GM12864 (cell line): ENCODE data around the gene ZFR.

Experiments used
- DNase-seq: peaks from one replicate; pipeline ENCODE4 v3.0.0-alpha.2; 2011; ENCODE audit warnings: low read depth
- H3K4me3 ChIP-seq: 2 replicates; pipeline ENCODE4 v1.5.1; 2011; ENCODE audit warnings: mild to moderate bottlenecking, low read depth, low read length, control low read depth
- TF ChIP-seq, protein P1 (sequence below): IDR thresholded peaks from 2 replicates; pipeline ENCODE4 v1.5.1; 2011; ENCODE audit warnings: low read depth, mild to moderate bottlenecking, moderate library complexity, low read length, control low read depth, inconsistent platforms; ENCODE audit errors: missing control alignments

The ZFR gene

GRCh38 chr5:32312197-32312594, 132.3 kb downstream of the ZFR start:
- peak overlapping the region; percentile 94 for H3K4me3 ChIP-seq
- DNase-seq, result no peak
- TF ChIP-seq, protein P1, sequence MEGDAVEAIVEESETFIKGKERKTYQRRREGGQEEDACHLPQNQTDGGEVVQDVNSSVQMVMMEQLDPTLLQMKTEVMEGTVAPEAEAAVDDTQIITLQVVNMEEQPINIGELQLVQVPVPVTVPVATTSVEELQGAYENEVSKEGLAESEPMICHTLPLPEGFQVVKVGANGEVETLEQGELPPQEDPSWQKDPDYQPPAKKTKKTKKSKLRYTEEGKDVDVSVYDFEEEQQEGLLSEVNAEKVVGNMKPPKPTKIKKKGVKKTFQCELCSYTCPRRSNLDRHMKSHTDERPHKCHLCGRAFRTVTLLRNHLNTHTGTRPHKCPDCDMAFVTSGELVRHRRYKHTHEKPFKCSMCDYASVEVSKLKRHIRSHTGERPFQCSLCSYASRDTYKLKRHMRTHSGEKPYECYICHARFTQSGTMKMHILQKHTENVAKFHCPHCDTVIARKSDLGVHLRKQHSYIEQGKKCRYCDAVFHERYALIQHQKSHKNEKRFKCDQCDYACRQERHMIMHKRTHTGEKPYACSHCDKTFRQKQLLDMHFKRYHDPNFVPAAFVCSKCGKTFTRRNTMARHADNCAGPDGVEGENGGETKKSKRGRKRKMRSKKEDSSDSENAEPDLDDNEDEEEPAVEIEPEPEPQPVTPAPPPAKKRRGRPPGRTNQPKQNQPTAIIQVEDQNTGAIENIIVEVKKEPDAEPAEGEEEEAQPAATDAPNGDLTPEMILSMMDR, result no peak

DNA sequence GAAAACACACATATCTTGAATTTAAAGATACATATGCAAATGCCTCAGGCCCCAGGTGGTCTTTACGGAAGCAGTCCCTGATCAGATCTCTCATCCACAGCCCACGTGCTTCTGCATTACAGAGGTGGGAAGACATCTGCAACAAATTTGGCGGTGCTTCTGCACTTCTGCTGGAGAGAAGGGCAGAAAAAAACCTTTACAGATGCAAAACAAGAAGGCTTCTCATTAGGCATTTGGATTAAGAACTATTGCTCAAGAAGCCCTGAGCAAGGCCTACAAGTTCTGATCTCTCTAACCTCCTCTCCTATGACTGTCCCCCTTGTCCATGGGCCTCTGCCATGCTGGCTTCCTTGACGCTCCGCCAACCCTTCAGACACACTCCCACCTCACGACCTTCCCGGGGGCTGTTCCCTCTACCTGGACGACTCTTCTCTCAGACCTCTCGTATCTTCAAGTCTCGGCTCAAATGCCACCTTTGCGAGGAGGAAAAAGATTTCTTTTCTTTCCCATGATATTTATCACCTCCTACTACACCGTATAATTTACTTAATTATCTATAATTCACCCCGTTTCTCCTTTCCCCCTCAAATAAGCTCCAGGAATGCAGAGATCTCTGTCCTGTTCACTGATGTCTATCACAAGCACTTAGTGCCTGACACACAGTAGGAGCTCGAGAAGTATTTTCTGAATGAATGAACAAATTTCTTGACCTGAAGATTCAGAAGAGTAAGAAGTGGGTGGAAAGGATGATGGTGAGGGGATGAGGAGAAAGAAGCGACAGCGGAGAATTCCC, 132.9 kb downstream of the ZFR start:
- H3K4me3 ChIP-seq, result peak overlapping the region; percentile 94
- no peak for DNase-seq
- TF ChIP-seq, protein P1, result no peak

GRCh38 chr5:32309761-32310160, 134.8 kb downstream of the ZFR start:
- H3K4me3 ChIP-seq, result no peak overlapping the region
- TF ChIP-seq, protein P1, result no peak
- no peak for DNase-seq

- DNase-seq, result no peak
- no peak overlapping the region for H3K4me3 ChIP-seq
- TF ChIP-seq, protein P1, result no peak
These were observed 135.6 kb downstream of the ZFR start for GRCh38 chr5:32308946-32309345.

- TF ChIP-seq, protein P1, result no peak
- no peak for DNase-seq
- H3K4me3 ChIP-seq, result no peak overlapping the region
These were observed 136.8 kb downstream of the ZFR start for GRCh38 chr5:32307769-32308194.

- H3K4me3 ChIP-seq, result no peak overlapping the region
- DNase-seq, result no peak
- TF ChIP-seq, protein P1, result no peak
These were observed 139.9 kb downstream of the ZFR start for GRCh38 chr5:32304622-32305021.
